Lower lobe of right lung (tissue), 2 donors: Measurements from ENCODE around the gene NUTM1. TPM values are rescaled to one million over a fixed set of nuclear protein-coding genes. Genes with fewer than 3 reads are reported as not detected.
"Not testable (repeated sequence)": the region's sequence is repeated elsewhere in the genome, so short reads cannot be mapped to it uniquely, and the experiment has no call there.

ENCODE experiments used
- ATAC-seq, 2 donors: fragments of 200-7000 bp; cut with Tn5 transposase; one replicate each; pipeline ENCODE4 v1.9.1; 2020 to 2022; ENCODE audit warnings: mild to moderate bottlenecking in 2 of 2, moderate library complexity in 2 of 2
- DNase-seq: peaks from one replicate; pipeline ENCODE4 v3.0.0-alpha.2; 2020
- H3K27ac ChIP-seq: fragments of 200-600 bp; one replicate; pipeline ENCODE4 v1.8.0; 2022
- H3K27me3 ChIP-seq: fragments of 200-600 bp; one replicate; pipeline ENCODE4 v1.8.0; 2022; ENCODE audit warnings: low read depth
- H3K36me3 ChIP-seq: fragments of 200-600 bp; one replicate; pipeline ENCODE4 v1.8.0; 2022; ENCODE audit warnings: mild to moderate bottlenecking
- H3K4me1 ChIP-seq: fragments of 200-600 bp; one replicate; pipeline ENCODE4 v1.8.0; 2022
- H3K4me3 ChIP-seq: fragments of 200-600 bp; one replicate; pipeline ENCODE4 v1.8.0; 2022; ENCODE audit warnings: mild to moderate bottlenecking
- H3K9me3 ChIP-seq: fragments of 200-600 bp; one replicate; pipeline ENCODE4 v1.8.0; 2022
- CTCF ChIP-seq: fragments of 200-600 bp; IDR thresholded peaks from one replicate; pipeline ENCODE4 v1.8.0; 2022; ENCODE audit warnings: antibody characterized with exemption, mild to moderate bottlenecking
- intact Hi-C: fragments of 100-400 bp; cut with DNase I; formaldehyde crosslinking; loops from one replicate; pipeline ENCODE4 v1.11.0; 2022
- total RNA-seq: library from RNA; stranded (reverse); fragmentation: NEBNext Ultra II Directional; extraction: Animal tissue kit (Norgen Biotek cat#: 25700); gene quantifications from one replicate; pipeline ENCODE4 v1.2.1, GENCODE V29; 2021
- donor health status: DM: no; HTN: yes; CAD: no; lungs with severe emphysema.

NUTM1 gene
- total RNA-seq, 1 donor from 2014 or later: not detected

DNA sequence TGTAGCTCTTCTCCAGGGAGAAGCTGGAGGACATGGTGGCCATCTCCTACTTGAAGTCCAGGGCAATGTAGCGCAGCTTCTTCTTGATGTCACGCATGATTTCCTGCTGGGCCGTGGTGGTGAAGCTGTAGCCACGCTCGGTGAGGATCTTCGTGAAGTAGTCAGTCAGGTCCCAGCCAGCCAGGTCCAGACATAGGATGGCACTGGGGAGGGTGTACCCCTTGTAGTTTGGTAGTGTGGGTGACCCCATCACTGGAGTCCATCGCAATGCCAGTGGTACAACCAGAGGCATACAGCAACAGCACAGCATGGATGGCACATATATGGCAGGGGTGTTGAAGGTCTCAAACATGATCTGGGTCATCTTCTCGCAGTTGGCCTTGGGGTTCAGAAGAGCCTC lies 30.8 kb downstream of the NUTM1 start:
- no peak for DNase-seq
- Histone ChIP-seq H3K36me3 (no peaks in the 10 kb centered on the region), H3K27me3 (no peaks in the 10 kb centered on the region), H3K9me3 (no peaks in the 10 kb centered on the region), H3K4me3 (no peak overlapping the region), H3K27ac (no peak overlapping the region), H3K4me1 (no peaks in the 10 kb centered on the region)
- TF ChIP-seq CTCF: no peak
- ATAC-seq: no peak
- intact Hi-C loops: no loop called here

GRCh38 chr15:34374816-34375215 lies 31.7 kb downstream of the NUTM1 start:
- Histone ChIP-seq H3K27me3 (no peaks in the 10 kb centered on the region), H3K9me3 (no peaks in the 10 kb centered on the region), H3K27ac (no peak overlapping the region), H3K36me3 (no peaks in the 10 kb centered on the region), H3K4me3 (no peak overlapping the region), H3K4me1 (no peaks in the 10 kb centered on the region)
- DNase-seq (no peak), ATAC-seq (no peak)
- TF ChIP-seq CTCF: no peak
- intact Hi-C loops: no loop called here

DNA sequence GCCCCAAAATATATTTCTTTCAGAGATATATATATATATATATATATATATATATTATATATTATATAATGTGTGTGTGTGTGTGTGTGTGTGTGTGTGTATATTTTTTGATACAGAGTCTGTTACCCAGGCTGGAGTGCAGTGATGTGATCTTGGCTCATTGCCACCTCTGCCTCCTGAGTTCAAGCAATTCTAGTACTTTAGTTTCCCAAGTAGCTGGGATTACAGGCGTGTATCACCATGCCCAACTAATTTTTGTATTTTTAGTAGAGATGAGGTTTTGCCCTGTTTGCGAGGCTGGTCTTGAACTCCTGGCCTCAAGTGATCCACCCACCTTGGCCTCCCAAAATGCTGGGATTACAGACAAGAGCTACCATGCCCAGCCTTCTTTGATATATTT lies 32.4 kb downstream of the NUTM1 start:
- H3K27ac ChIP-seq, intact Hi-C loops, H3K9me3 ChIP-seq, H3K4me3 ChIP-seq, DNase-seq, H3K36me3 ChIP-seq, H3K27me3 ChIP-seq, H3K4me1 ChIP-seq, ATAC-seq: not testable (repeated sequence)

DNA sequence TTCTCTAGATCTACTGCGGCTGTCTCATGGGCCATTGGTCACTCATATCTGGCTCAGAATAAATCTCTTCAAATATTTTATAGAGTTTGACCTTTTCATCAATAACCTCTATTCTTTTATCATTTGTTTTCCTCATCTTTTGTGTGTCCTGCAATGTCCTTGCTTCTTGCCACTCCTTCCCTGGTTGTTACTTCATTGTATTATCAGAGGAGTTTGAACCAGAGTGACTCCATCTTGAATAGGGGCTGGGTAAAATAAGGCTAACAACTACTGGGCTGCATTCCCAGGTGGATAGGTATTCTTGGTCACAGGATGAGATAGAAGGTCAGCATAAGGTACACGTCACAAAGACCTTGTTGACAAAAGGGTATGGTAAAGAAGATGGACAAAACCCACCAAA lies 33.7 kb downstream of the NUTM1 start:
- Histone ChIP-seq H3K4me1 (no peaks in the 10 kb centered on the region), H3K9me3 (no peaks in the 10 kb centered on the region), H3K4me3 (no peak overlapping the region), H3K27me3 (no peaks in the 10 kb centered on the region), H3K27ac (no peak overlapping the region), H3K36me3 (no peaks in the 10 kb centered on the region)
- intact Hi-C loops: no loop called here
- ATAC-seq (no peak), DNase-seq (no peak)
- no peak for TF ChIP-seq CTCF

GRCh38 chr15:34380491-34380890 lies 37.4 kb downstream of the NUTM1 start:
- intact Hi-C loops, H3K4me3 ChIP-seq, DNase-seq, H3K27ac ChIP-seq, H3K36me3 ChIP-seq, H3K4me1 ChIP-seq, H3K27me3 ChIP-seq, ATAC-seq, H3K9me3 ChIP-seq: not testable (repeated sequence)

GRCh38 chr15:34381829-34382521 lies 38.9 kb downstream of the NUTM1 start:
- H3K9me3 ChIP-seq, intact Hi-C loops, H3K36me3 ChIP-seq, H3K4me1 ChIP-seq, H3K27ac ChIP-seq, H3K4me3 ChIP-seq, H3K27me3 ChIP-seq, DNase-seq, ATAC-seq: not testable (repeated sequence)

DNA sequence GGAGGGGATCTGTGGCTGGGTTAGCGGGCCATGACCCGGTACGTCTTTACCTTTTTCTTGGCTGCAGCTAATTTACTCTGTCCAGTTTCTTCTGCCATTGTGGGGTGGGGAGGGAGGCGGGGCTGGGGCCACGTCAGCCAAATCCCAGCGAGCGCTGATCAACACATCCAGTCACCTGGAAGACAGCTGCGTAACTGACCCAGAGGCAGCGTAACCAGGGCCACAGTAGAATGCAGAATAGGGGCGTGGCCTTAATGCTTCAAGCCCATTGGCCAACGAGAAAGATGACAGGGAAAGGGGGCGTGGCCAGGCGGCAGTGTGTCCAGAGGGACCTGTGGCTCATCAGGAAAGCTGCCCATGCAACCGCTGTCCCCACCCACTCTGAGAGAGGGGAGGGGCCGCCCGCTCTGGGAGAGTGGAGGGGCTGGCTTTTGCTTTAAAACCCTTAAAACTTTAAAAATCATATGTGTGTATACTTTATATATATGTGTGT lies 46.5 kb downstream of the NUTM1 start:
- H3K9me3 ChIP-seq, intact Hi-C loops, DNase-seq: not testable (repeated sequence)

GRCh38 chr15:34392981-34393380 lies 49.9 kb downstream of the NUTM1 start:
- H3K9me3 ChIP-seq, ATAC-seq, H3K36me3 ChIP-seq, H3K4me3 ChIP-seq, H3K4me1 ChIP-seq, H3K27ac ChIP-seq, DNase-seq, H3K27me3 ChIP-seq, intact Hi-C loops: not testable (repeated sequence)

More for the DNA sequence above, 46.5 kb downstream of the NUTM1 start:
- not testable (repeated sequence) for H3K4me3 ChIP-seq, H3K36me3 ChIP-seq, ATAC-seq, H3K27ac ChIP-seq, H3K27me3 ChIP-seq, H3K4me1 ChIP-seq

- H3K27ac ChIP-seq, H3K36me3 ChIP-seq, H3K4me3 ChIP-seq, H3K4me1 ChIP-seq, H3K9me3 ChIP-seq, intact Hi-C loops, DNase-seq, H3K27me3 ChIP-seq, ATAC-seq: not testable (repeated sequence)
Observed at GRCh38 chr15:34397637-34398259, 54.6 kb downstream of the NUTM1 start.

GRCh38 chr15:34403160-34403598 lies 60.1 kb downstream of the NUTM1 start:
- H3K27ac ChIP-seq, intact Hi-C loops, H3K4me3 ChIP-seq, ATAC-seq, DNase-seq, H3K27me3 ChIP-seq, H3K4me1 ChIP-seq, H3K36me3 ChIP-seq, H3K9me3 ChIP-seq: not testable (repeated sequence)

GRCh38 chr15:34403899-34404298 lies 60.8 kb downstream of the NUTM1 start:
- H3K27ac ChIP-seq, H3K4me1 ChIP-seq, intact Hi-C loops, H3K36me3 ChIP-seq, ATAC-seq, H3K9me3 ChIP-seq, DNase-seq, H3K27me3 ChIP-seq, H3K4me3 ChIP-seq: not testable (repeated sequence)
